ENCODE results near the gene LZTR1.
"Not testable (repeated sequence)": the region's sequence is repeated elsewhere in the genome, so short reads cannot be mapped to it uniquely, and the experiment has no call there.

The LZTR1 gene

GRCh38 chr22:21032868-21033688 lies 51.0 kb downstream of the LZTR1 start:
- ATAC-seq (no peak), DNase-seq (no peak)
- Mint-ChIP-seq H3K27me3 (peaks cover 20% of the 10 kb centered on the region), H3K9me3 (no peaks in the 10 kb centered on the region), H3K27ac (peak overlapping the region in 1 of 2 donors; percentile 12), H3K4me3 (peak overlapping the region; percentile 62 to 79), H3K4me1 (peaks cover 28% of the 10 kb centered on the region)

- Mint-ChIP-seq H3K4me3 (no peak overlapping the region), H3K4me1 (peaks cover 28% of the 10 kb centered on the region), H3K27ac (peak overlapping the region in 1 of 2 donors; percentile 60), H3K9me3 (no peaks in the 10 kb centered on the region), H3K27me3 (peaks cover 20% of the 10 kb centered on the region)
- DNase-seq, result no peak
- peak; percentile 87 for ATAC-seq
These were observed 51.8 kb downstream of the LZTR1 start for GRCh38 chr22:21033895-21034294.

- Mint-ChIP-seq H3K4me1 (peaks cover 22% of the 10 kb centered on the region), H3K4me3 (no peak overlapping the region), H3K27me3 (peaks cover 20% of the 10 kb centered on the region), H3K27ac (no peak overlapping the region), H3K9me3 (no peaks in the 10 kb centered on the region)
- ATAC-seq (no peak), DNase-seq (no peak)
These were observed 52.9 kb downstream of the LZTR1 start for GRCh38 chr22:21034989-21035388.

- H3K4me3 Mint-ChIP-seq, result no peak overlapping the region
- peaks cover 17% of the 10 kb centered on the region for H3K27me3 Mint-ChIP-seq
- ATAC-seq (no peak), DNase-seq (no peak)
- H3K4me1 Mint-ChIP-seq, result peaks cover 5% of the 10 kb centered on the region
- no peaks in the 10 kb centered on the region for H3K9me3 Mint-ChIP-seq
- no peak overlapping the region for H3K27ac Mint-ChIP-seq
These were observed 56.3 kb downstream of the LZTR1 start for GRCh38 chr22:21038405-21038804.

GRCh38 chr22:21039158-21039557 lies 57.1 kb downstream of the LZTR1 start:
- H3K9me3 Mint-ChIP-seq, H3K4me3 Mint-ChIP-seq, H3K27ac Mint-ChIP-seq, DNase-seq, ATAC-seq: not testable (repeated sequence)
- Mint-ChIP-seq H3K27me3 (peaks cover 24% of the 10 kb centered on the region), H3K4me1 (peaks cover 12% of the 10 kb centered on the region)

DNA sequence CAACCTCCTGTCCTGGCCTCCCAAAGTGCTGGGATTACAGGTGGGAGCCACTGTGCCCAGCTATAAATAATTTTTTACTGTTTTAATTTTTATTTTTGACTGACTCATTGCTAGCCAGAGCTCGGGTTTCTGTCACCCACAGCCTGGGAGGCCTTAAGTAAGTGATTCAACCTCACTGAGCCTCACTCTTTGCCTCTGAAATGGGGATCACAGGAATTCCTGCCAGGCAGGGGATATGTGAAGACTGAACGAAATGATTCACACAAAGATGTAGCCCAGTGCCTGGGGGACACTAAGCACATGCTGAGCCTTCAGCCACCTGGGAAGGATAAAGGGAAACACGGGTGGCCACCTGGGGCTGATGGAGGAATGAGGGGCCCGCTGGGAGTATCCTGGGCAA lies 59.8 kb downstream of the LZTR1 start:
- Mint-ChIP-seq H3K4me1 (peaks cover 31% of the 10 kb centered on the region), H3K27me3 (peaks cover 41% of the 10 kb centered on the region), H3K27ac (no peak overlapping the region)

GRCh38 chr22:21042978-21043859 lies 61.1 kb downstream of the LZTR1 start:
- Mint-ChIP-seq H3K4me3 (no peak overlapping the region), H3K9me3 (no peaks in the 10 kb centered on the region), H3K4me1 (peaks cover 31% of the 10 kb centered on the region), H3K27ac (peak overlapping the region in 1 of 2 donors; percentile 48), H3K27me3 (peaks cover 41% of the 10 kb centered on the region)
- ATAC-seq (no peak), DNase-seq (no peak)

More for the DNA sequence above, 59.8 kb downstream of the LZTR1 start:
- H3K9me3 Mint-ChIP-seq, result no peaks in the 10 kb centered on the region
- DNase-seq (no peak), ATAC-seq (no peak)
- H3K4me3 Mint-ChIP-seq, result no peak overlapping the region

GRCh38 chr22:21043860-21044535 lies 61.9 kb downstream of the LZTR1 start:
- Mint-ChIP-seq H3K4me1 (peaks cover 31% of the 10 kb centered on the region), H3K27me3 (peaks cover 41% of the 10 kb centered on the region), H3K9me3 (no peaks in the 10 kb centered on the region), H3K27ac (peak overlapping the region in 1 of 2 donors; percentile 6), H3K4me3 (no peak overlapping the region)
- ATAC-seq (no peak), DNase-seq (no peak)

DNA sequence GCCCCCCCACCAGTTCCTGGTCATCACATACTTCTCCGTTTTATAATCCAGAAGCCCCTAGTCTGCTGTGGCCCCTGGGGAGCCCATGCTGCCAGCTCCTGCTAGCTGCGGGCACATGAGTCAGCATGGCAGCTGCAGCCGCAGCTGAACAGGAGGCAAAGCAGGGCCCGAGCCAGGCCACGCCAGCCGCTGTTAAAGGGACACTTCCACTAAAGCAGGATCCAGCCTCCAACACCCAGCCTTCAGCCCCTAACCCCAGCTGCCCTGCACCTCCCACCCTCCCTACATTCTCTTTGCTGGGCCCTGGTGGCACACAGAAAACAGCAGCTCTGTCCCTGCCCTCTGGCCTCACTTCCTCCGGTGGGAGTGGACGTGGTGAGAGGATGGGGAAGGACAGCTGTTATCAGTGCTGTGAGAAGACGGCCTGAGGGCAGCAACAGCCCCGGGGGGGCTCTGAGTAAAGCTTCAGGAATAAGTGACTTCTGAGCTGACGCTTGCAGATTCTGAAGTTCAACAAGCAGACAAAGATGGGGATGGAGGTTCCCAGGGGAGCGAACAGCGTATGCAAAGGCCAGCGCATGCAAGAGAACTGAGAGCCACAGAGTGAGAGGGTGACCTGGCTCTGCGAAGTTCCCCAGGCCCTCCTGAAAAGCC lies 63.0 kb downstream of the LZTR1 start:
- H3K9me3 Mint-ChIP-seq, result no peaks in the 10 kb centered on the region
- peak overlapping the region; percentile 75 to 80 for H3K4me3 Mint-ChIP-seq
- peaks cover 41% of the 10 kb centered on the region for H3K27me3 Mint-ChIP-seq
- H3K4me1 Mint-ChIP-seq, result peaks cover 31% of the 10 kb centered on the region
- H3K27ac Mint-ChIP-seq, result peak overlapping the region in 1 of 2 donors; percentile 95
- no peak for DNase-seq
- peak; percentile 36 for ATAC-seq

GRCh38 chr22:21045585-21046294 lies 63.6 kb downstream of the LZTR1 start, which contains the start of gene LRRC74B:
TSS of gene LRRC74B (plus strand) at chr22:21045946. CDS start at chr22:21045987, 41 bp downstream.
- ATAC-seq, result peak; percentile 98
- Mint-ChIP-seq H3K4me3 (peak within 1 kb of the TSS; percentile 75 to 80), H3K27ac (peak within 1 kb of the TSS; percentile 88 to 95), H3K4me1 (peaks cover 31% of the 10 kb centered on the region), H3K27me3 (peaks cover 41% of the 10 kb centered on the region), H3K9me3 (no peaks in the 10 kb centered on the region)
- DNase-seq, result peak; percentile 65 to 77

GRCh38 chr22:21047035-21047661 lies 65.1 kb downstream of the LZTR1 start:
- Mint-ChIP-seq H3K27me3 (peaks cover 36% of the 10 kb centered on the region), H3K9me3 (no peaks in the 10 kb centered on the region), H3K4me3 (no peak overlapping the region), H3K4me1 (peaks cover 42% of the 10 kb centered on the region), H3K27ac (no peak overlapping the region)
- ATAC-seq (no peak), DNase-seq (no peak)

GRCh38 chr22:21047730-21048129 lies 65.6 kb downstream of the LZTR1 start:
- ATAC-seq (no peak), DNase-seq (no peak)
- Mint-ChIP-seq H3K4me3 (no peak overlapping the region), H3K4me1 (peaks cover 43% of the 10 kb centered on the region), H3K9me3 (no peaks in the 10 kb centered on the region), H3K27ac (no peak overlapping the region), H3K27me3 (peaks cover 30% of the 10 kb centered on the region)

DNA sequence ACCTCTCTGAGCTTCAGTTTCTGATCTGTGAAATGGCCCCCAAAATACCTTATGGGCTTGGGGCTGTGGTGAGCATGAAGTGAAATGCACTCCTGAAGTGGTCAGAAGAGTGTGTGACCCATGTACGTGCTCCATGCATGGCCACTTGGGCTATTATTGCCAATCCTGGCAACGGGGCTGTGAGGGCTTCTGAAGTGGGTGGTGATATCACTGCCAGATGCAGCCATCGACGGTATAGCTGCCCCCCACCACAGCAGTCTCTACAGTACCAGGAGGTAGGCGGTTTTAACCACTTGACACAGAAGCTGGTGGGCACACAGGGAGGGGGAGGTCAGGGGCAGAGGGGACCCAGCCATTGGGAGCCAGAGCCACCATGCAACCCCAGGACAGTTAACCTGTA lies 66.4 kb downstream of the LZTR1 start:
- H3K4me1 Mint-ChIP-seq, result peaks cover 37% of the 10 kb centered on the region
- peaks cover 23% of the 10 kb centered on the region for H3K27me3 Mint-ChIP-seq
- not testable (repeated sequence) for H3K4me3 Mint-ChIP-seq, DNase-seq, H3K9me3 Mint-ChIP-seq, H3K27ac Mint-ChIP-seq, ATAC-seq
